Tongue (tissue), 2 donors: ENCODE results near the gene FOXP4. TPM values are rescaled to one million over a fixed set of nuclear protein-coding genes. Genes with fewer than 3 reads are reported as not detected.

Experiments used
- DNase-seq: peaks from one replicate; pipeline ENCODE4 v3.0.0-alpha.2; 2015
- total RNA-seq: library from RNA; depleted of rRNA; stranded (reverse); fragments of >200 nt; gene quantifications from one replicate; pipeline ENCODE4 v1.2.3, GENCODE V29; 2014

Gene FOXP4
- total RNA-seq, 1 donor from 2014 or later = 4.1 TPM

DNA sequence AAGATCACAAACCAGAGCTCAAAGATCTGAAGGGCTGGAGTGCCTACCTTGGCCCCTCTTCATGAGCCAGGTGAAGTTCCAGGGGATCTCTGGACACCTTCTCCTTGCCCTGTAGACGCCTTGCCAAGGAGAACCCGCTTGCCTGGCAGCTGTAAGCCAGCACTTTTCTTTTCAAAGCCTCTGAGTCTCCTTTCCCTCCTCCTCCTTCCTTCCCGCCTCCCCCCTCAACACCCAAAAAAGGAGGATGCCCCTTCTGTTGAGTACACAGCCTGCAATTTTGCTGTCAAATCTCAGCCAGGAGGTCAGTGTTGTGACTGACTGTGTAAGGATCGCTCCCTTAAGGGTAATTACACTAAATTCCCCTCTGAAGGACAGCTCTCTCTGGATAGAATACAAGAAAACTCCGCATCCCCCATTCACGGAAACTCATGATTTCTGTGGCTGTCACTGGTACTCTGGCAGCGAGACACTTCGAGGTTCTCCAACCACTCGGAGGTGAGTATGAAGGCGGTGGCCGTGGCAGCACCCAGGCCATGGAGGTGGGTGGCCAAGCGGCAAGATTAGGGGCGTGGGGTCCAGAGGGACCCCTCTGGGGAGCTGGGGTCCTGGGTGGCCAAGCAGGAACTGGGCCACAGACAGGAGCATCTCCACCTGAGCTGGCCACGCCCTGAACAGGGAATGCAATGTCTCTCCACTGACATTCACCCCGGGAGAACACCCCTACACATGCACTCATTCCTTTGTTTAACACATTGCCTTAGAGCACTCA lies 23.2 kb upstream of the FOXP4 start:
- DNase-seq = no peak

DNA sequence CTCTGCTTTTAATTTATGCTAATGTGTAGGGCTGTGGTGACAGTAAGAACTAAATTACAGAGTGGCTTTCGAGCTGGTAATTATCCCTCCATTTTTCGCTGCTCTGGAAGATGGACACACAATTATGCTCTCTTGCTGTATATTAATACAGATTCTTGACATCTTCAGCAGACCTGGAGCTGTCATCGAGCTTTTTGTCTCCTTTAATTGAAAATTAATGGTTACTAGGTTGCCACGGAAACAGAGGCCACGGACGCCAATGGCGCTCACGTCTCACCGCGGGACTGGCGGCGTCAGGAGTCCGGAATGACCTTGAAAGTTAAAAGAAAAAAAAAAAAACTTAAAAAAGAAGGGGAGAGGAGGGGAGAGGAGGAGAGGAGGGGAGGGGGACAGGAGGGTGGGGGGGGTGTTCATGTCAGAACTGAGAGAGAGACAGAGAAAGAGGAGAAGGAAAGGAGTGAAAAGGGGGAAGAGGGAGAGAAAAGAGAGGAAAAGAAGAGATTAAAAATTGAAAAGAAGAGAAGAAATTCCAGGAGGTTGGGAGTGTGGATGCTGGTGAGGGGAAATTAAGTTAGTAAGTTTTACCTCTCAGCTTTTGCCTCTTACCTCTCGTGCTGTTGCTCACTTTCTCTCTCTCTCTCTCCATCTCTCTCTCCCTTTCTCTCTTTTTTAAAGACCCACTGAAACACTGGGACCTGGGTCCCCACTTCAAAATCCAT lies 22.1 kb upstream of the FOXP4 start:
- no peak for DNase-seq

DNA sequence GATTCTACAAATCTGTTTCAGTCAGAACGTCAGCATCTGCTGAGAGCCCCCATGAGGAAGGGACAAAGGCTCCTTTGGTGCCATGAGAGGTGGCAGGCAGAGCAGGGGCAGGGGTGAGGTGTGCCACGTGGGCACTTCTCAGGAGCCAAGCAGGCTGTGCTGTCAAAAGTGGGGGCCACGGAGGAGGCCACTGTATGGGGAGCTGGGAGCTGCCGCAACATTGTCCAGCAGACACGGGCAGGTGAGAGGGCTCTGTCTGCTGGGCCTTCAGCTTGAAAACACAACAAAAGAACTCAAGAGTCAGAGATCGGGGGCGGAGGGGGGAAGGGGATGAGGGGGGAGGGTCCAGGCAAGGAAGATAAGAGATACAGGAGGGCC lies 21.6 kb upstream of the FOXP4 start:
- DNase-seq = no peak

DNA sequence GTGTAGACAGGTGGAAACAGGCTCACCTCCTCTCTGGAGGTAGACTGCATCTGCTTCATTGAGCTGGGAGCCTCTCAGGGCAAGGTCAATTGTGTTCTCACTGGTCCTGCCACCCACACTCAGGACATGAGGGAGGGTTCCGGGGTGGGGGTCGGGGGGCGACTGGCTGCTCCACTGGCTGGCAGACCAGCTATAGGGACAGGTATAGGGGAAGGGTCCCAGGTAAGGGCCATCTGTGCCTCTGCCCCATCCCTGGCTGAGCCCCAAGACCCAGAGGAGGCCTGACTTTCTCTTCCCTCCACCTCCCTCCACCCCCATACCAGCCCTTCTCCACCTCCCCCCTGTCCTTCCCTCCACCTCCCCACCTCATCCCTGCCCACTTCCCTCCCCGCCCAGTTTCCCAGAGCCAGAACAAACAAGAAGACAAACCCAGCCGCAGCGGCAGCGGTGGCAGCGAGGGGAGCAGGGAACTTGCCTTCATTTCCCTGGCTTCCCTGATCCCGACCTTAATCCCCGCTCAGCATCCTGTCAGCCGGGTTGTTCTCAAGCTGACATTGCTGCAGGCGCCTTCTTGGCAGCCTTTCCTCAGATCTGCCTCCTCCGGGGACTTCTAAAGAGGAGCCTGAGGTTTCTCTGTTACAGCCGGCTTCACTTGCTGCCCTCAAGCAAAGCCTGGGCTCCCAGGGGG lies 18.3 kb upstream of the FOXP4 start:
- DNase-seq = peak; percentile 67

DNA sequence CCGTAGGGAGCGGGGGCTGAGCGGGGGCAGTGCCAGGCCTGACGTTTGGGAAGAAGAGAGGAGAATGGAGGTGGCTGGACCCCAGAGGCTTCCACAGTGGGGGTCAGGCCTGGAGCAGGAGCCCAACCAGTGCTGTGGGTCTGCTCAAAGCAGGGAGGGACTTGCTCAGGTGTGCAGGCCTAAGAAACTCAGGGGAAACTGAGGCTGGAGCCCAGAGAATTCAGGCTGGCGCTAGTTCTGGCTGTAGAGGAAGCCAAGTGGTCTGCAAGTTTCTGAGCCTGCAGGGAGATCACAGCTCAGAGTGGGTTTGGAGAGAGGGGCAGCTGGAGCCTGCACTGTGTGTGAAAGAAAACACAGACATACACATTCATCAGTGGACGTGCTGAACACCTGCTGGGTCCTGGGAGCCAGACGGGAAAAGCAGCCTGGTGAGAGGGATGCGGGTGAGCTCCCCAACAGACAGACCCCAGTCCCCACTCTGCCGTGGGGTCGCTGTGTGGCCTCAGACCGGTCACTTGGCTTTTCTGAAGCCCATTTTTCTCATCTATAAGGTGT lies 17.7 kb upstream of the FOXP4 start:
- DNase-seq = no peak

DNA sequence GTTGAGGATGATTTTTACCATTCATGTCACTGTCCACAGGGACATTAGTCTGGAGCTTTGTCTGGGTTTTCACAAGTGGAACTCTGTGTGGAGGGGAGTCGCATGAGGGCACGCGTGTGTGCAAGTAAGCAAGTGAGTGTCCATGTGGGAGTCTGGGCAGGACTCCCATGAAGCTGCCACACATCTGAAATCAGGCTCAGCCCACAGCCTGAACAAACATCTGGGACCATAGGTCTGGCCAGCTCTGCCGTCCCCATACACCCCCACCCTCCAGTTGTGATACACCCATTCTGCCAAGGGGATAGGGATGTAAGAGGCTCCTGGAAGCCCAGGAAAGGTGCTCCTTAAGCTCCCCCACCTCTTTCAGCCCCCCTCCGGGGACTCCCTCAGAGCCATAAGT lies 17.1 kb upstream of the FOXP4 start:
- DNase-seq = no peak

DNA sequence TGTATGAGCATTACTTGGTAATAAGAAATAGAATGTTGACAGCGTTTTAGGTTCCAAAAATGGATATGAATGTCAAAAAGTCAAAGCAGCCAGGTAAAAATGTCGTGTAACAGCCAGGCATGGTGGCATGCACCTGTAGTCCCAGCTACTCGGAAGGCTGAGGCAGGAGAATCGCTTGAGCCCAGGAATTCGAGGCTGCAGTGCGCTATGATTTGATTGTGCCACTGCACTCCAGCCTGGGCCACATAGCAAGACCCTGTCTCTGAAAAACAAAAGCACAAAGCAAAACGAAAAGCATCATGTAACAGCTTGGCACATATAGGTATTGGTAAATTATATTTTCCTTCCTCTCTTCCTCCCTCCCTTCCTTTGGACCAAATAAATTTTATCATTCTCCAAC lies 16.2 kb upstream of the FOXP4 start:
- DNase-seq = no peak

GRCh38 chr6:41530476-41530875 lies 15.7 kb upstream of the FOXP4 start:
- no peak for DNase-seq

DNA sequence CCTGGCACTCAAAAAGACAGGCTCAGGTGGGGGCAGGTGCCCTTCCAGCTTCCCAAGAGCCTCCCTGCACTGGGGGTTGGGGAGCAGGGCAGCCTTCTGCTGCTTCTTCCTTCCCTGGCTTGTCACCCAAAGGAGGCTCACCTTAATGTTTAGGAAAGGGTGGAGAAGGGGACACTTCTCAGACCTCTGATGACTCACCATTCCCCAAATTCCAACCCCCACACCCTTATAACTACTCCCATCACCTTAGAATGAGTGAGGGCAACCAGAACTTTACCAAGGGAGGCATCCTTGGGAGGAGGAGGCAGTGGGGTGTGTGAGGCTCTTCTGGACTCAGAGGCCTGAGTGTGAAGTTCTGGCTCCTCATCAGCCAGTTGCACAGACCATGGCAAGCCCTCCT lies 15.2 kb upstream of the FOXP4 start:
- no peak for DNase-seq

DNA sequence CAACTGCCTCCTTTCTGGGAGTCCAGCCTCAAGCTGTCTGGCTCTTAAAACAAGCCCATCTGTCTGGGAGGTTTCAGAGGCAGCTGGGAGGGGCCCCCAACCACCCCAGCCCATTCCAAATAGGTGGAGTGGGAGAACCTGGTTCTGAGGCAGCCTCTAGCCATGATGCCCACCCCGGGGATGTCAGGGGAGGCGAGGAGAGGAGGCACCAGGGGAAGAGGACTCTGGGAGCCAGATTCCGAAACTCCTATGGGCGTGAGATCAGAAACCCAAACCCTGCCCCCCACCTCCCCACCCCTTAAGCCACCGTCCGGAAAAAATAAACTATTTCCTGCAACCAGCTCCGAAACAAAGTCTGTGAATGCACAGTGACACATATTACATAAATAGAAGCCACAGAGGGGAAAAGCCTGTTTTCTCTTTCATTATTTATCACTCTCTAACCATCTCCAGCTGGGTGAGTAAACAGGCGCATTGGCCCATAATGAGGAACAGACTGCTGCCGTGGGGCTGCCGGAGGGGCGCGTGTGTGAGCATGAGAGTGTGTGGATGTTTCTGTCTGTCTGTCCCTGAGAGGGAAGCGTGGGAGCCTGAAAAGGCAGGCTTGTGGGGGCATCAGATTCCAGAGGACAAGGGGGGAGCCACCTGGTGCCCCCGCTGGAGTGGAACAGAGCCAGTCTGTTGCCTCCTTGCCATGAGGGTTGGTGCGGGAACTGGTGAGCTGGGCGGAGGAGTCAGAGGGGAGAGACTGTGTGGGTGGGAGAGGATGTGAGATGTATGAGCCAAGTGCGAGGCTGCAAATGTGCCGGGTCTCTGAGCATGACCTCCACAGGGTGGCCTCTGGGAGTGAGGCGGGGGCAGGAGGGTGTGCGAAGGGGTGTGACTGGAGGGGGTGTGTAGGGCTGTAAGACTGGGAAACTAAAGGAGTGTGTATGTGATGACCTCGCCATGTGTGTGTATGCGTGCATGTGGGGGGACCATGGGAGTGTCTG lies 14.3 kb upstream of the FOXP4 start:
- DNase-seq = peak; percentile 50

- no peak for DNase-seq
Observed at GRCh38 chr6:41535766-41536165, 10.4 kb upstream of the FOXP4 start.

GRCh38 chr6:41536795-41537758 lies 9.1 kb upstream of the FOXP4 start:
- peak; percentile 66 for DNase-seq

GRCh38 chr6:41538556-41539182 lies 7.5 kb upstream of the FOXP4 start:
- DNase-seq = no peak

- DNase-seq = no peak
Observed at GRCh38 chr6:41539204-41539603, 7.0 kb upstream of the FOXP4 start.

- DNase-seq = no peak
Observed at GRCh38 chr6:41541364-41541763, 4.8 kb upstream of the FOXP4 start.

DNA sequence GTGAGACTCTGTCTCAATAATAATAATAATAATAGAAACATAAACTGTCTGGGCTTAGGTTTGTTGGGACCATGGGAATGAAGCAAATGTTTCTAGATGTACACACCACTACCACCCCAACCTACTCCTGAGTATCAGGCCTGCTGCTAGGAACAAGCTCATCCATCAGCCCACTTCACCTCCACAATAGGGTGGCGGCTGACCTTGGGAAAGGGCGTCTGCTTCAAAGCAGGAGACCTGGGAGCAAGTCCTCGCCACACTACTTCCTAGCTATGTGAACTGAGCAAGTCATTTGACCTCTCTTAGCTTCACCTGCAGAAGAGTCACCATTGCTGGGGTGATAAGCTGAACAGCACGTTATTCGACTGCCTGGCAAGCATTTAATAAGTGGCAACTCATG lies 3.1 kb upstream of the FOXP4 start:
- DNase-seq = no peak

DNA sequence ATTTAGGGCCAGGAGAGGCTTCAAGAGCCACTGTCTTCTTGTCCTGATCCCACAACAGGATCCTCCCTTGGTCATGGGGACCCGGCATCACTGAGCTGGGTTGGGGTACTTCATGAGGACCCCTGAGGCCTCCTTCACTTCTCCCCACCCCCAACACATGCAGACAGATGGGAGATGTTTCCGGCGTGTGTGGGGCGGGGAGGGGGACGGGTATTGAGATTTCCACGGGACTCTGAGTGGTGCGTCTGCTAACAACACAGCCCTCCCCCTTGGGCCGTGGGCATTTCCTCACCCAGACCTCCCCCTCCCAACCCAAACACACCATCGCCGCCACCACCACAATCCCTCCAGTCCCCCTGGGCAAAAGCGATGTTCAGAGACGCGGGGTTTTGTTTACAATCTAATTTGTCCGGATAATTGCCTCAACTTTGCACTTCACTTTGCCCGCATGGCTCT lies 906 bp upstream of the FOXP4 start:
- DNase-seq = no peak

GRCh38 chr6:41546475-41546865 lies 289 bp downstream of the FOXP4 start:
- DNase-seq = no peak

DNA sequence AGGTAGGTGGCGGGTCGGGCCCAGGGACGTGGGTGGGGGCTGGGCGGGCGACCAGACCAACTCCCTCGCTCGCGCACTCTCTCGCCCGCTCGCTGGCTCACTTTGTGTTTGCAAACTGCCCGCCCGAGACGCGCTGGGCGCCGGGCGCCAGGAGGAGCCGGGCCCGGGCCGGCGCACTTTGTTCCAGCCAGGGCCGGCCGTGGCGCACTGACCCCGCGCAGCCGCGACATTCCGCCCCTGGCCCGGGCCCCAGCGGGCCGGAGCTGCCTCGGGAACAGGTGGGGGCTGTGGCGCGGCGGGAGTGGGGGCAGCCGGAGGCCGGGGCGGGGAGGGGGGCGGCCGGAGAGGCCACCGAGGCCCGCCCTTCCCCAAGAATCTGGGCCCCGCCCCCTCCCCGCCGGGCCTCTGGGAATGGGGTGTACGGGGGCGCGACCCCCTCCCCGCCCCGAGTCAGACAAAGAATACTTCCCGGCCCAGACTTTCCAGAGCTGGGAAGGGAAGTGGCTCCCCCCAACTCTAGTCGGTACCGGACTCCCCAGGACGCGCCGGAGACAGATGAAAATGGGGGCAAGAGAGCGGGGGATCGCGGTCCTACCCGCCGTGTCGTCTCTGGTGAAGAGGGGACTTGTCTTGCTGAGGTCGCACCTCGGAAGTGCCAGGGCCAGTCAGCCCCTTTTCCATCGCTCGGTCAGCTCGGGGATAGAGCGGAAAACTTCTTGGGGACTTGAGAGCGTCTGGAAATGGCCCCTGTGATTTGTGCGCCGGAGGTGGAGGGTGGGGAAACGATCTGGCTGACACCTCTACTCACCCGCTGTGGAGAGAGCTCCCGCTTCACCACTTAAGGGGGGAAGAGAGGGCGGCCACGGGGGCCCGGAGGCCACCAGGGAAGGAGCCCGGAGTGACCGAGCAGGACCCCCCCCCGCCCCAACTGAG lies 951 bp downstream of the FOXP4 start:
- peak; percentile 66 for DNase-seq
